Smooth muscle cell (in vitro differentiated cells): ENCODE measurements around the gene INSRR. TPM values are rescaled to one million over a fixed set of nuclear protein-coding genes. Genes with fewer than 3 reads are reported as not detected.

Experiments
- DNase-seq: peaks from one replicate; lab custom pipeline; 2025; ENCODE audit not compliant: unreplicated experiment; lab: John Stamatoyannopoulos, UW
- H2AFZ ChIP-seq: fragments of 200-600 bp; sonication (generic); 2 replicates; pipeline ENCODE4 v1.6.0; 2016; ENCODE audit warnings: antibody characterized with exemption, low read depth, mild to moderate bottlenecking
- H3F3A ChIP-seq: fragments of 200-600 bp; sonication (generic); 2 replicates; pipeline ENCODE4 v1.6.0; 2017; ENCODE audit warnings: antibody characterized with exemption, low read depth
- H3K27ac ChIP-seq: fragments of 200-600 bp; sonication (generic); 2 replicates; pipeline ENCODE4 v1.5.1; 2016; ENCODE audit warnings: low read depth, mild to moderate bottlenecking
- H3K27me3 ChIP-seq: fragments of 200-600 bp; sonication (generic); 2 replicates; pipeline ENCODE4 v1.6.1; 2016; ENCODE audit warnings: low read depth, mild to moderate bottlenecking
- H3K36me3 ChIP-seq: fragments of 200-600 bp; sonication (generic); 2 replicates; pipeline ENCODE4 v1.5.1; 2016; ENCODE audit warnings: low read depth
- H3K4me1 ChIP-seq: fragments of 200-600 bp; sonication (generic); 2 replicates; pipeline ENCODE4 v1.5.1; 2016; ENCODE audit warnings: low read depth
- H3K4me2 ChIP-seq: fragments of 200-600 bp; sonication (generic); 2 replicates; pipeline ENCODE4 v1.6.0; 2016; ENCODE audit warnings: mild to moderate bottlenecking
- H3K4me3 ChIP-seq: fragments of 200-600 bp; sonication (generic); 2 replicates; pipeline ENCODE4 v1.5.1; 2016; ENCODE audit warnings: mild to moderate bottlenecking
- H3K79me2 ChIP-seq: fragments of 200-600 bp; sonication (generic); 2 replicates; pipeline ENCODE4 v1.6.0; 2016; ENCODE audit warnings: low read depth, mild to moderate bottlenecking
- H3K9ac ChIP-seq: fragments of 200-600 bp; sonication (generic); 2 replicates; pipeline ENCODE4 v1.6.0; 2016; ENCODE audit warnings: low read depth
- H3K9me3 ChIP-seq: fragments of 200-600 bp; sonication (generic); replicated peaks from 2 replicates; pipeline ENCODE4 v1.5.1; 2016; ENCODE audit warnings: low read depth
- H4K20me1 ChIP-seq: fragments of 200-600 bp; sonication (generic); 2 replicates; pipeline ENCODE4 v1.6.0; 2016; ENCODE audit warnings: low read depth
- CTCF ChIP-seq: fragments of 200-600 bp; sonication (generic); IDR thresholded peaks from 2 replicates; pipeline ENCODE4 v1.5.1; 2017; ENCODE audit warnings: borderline replicate concordance, mild to moderate bottlenecking, antibody characterized with exemption; ENCODE audit not compliant: insufficient read depth, poor library complexity, severe bottlenecking
- WGBS: methylation state at CpG from one replicate; pipeline ENCODE4 v1.1.7; 2016; ENCODE audit warnings: low lambda C conversion rate; 5-methylcytosine and 5-hydroxymethylcytosine counted together
- polyA plus RNA-seq: library from polyadenylated mRNA; unstranded; fragments of >200 nt; fragmentation: Nextera tagmentation; extraction: Ambion mirVana; gene quantifications from 2 replicates; pipeline ENCODE4 v1.2.1, GENCODE V29; 2016
- total RNA-seq: library from RNA; depleted of rRNA; stranded (reverse); fragments of >200 nt; gene quantifications from 2 replicates; pipeline ENCODE4 v1.2.3, GENCODE V29; 2014

Gene INSRR
- total and polyA plus RNA-seq, 2 experiments from 2014 or later: 0.36 to 0.45 TPM

- Histone ChIP-seq H3K9ac (no peak overlapping the region), H3K4me3 (no peak overlapping the region), H3K4me2 (no peak overlapping the region), H3K9me3 (no peaks in the 10 kb centered on the region), H3K36me3 (no peaks in the 10 kb centered on the region), H3K27me3 (peaks cover 13% of the 10 kb centered on the region), H4K20me1 (no peaks in the 10 kb centered on the region), H3K27ac (no peak overlapping the region), H3K79me2 (no peaks in the 10 kb centered on the region), H2AFZ (no peak overlapping the region), H3K4me1 (peaks cover 14% of the 10 kb centered on the region), H3F3A (no peaks in the 10 kb centered on the region)
- DNase-seq: no peak
- TF ChIP-seq CTCF: no peak
- WGBS: 87% methylated on average over 4 of the region's 4 CpGs
Measured at GRCh38 chr1:156865865-156866248, 6.9 kb upstream of the INSRR start.

- Histone ChIP-seq H3K36me3 (no peaks in the 10 kb centered on the region), H3K4me2 (no peak overlapping the region), H3K4me1 (peaks cover 15% of the 10 kb centered on the region), H3K27me3 (peaks cover 14% of the 10 kb centered on the region), H4K20me1 (no peaks in the 10 kb centered on the region), H3K4me3 (no peak overlapping the region), H3K27ac (no peak overlapping the region), H2AFZ (no peak overlapping the region), H3K9me3 (no peaks in the 10 kb centered on the region), H3F3A (peaks cover 3% of the 10 kb centered on the region), H3K9ac (no peak overlapping the region), H3K79me2 (no peaks in the 10 kb centered on the region)
- 89% methylated on average over 9 of the region's 9 CpGs for WGBS
- DNase-seq: no peak
- no peak for TF ChIP-seq CTCF
Measured at GRCh38 chr1:156865258-156865657, 6.3 kb upstream of the INSRR start.

GRCh38 chr1:156864796-156865195 is 5.9 kb upstream of the INSRR start:
- no peaks in the 10 kb centered on the region for H3K36me3 ChIP-seq
- 90% methylated on average over 4 of the region's 4 CpGs for WGBS
- H3K4me2 ChIP-seq: no peak overlapping the region
- no peak overlapping the region for H3K4me3 ChIP-seq
- no peaks in the 10 kb centered on the region for H3K79me2 ChIP-seq
- H3K27me3 ChIP-seq: peaks cover 14% of the 10 kb centered on the region
- no peak overlapping the region for H2AFZ ChIP-seq
- DNase-seq: no peak
- no peak overlapping the region for H3K9ac ChIP-seq
- H4K20me1 ChIP-seq: no peaks in the 10 kb centered on the region
- H3K9me3 ChIP-seq: no peaks in the 10 kb centered on the region
- no peak for TF ChIP-seq CTCF
- H3F3A ChIP-seq: peaks cover 4% of the 10 kb centered on the region
- no peak overlapping the region for H3K27ac ChIP-seq
- peaks cover 19% of the 10 kb centered on the region for H3K4me1 ChIP-seq

- Histone ChIP-seq H2AFZ (no peak overlapping the region), H3K4me3 (no peak overlapping the region), H3K9ac (no peak overlapping the region), H3K4me1 (peaks cover 25% of the 10 kb centered on the region), H3K36me3 (no peaks in the 10 kb centered on the region), H3K4me2 (no peak overlapping the region), H3F3A (peaks cover 4% of the 10 kb centered on the region), H3K27ac (no peak overlapping the region), H3K27me3 (peaks cover 14% of the 10 kb centered on the region), H4K20me1 (no peaks in the 10 kb centered on the region), H3K9me3 (no peaks in the 10 kb centered on the region), H3K79me2 (no peaks in the 10 kb centered on the region)
- 80% methylated on average over 7 of the region's 7 CpGs for WGBS
- TF ChIP-seq CTCF: no peak
- DNase-seq: no peak
Measured at GRCh38 chr1:156863631-156864030, 4.7 kb upstream of the INSRR start.
